ENCODE measurements around the gene MELTF. TPM values are rescaled to one million over a fixed set of nuclear protein-coding genes. Genes with fewer than 3 reads are reported as not detected.

Gene MELTF
- total and polyA plus RNA-seq, 9 of the 15 experiments (the other 6 are each of a cell fraction or from before 2014, with no cell fraction given): 0.35 to 10.5 (median 4.5) TPM

DNA sequence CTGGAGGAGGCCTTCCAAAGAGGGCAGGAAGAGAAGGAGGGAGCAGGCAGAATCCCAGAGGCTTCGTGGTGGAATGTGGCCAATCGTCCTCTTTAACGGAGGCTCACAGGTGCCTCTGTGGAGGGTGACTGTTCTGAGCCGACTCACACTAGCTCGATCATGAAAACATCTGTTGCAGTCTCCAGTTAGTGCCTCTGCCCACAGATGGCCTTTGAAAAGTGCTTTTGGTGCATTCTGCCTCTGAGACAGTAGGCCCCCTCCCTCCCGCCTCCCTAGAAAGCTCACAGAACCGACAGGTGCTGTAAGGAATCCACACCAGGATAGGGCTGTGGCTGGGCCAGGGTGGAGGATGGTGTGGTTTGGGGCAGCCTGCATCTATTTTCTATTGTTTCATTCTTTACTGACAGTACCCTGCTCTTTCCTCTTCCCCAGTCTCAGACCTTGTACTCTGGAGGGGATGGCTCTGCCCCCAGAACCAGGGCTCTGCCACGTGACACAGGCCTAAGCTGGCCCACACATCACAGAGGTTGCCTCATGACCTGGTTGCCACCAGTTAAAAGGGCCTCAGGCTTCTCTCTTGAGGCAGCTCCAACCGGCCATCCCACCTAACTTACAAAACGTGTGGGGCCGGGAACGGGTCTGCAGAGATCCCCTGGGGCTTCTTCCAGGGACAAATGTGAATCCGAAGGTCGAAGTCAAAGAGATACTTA lies 33.8 kb downstream of the MELTF start:
- intact Hi-C loops (cut with micrococcal nuclease): no loop called here
- TF ChIP-seq ATF7 (IDR thresholded peaks at IDR 0.05) (no peak), HLTF (IDR thresholded peaks at IDR 0.05) (no peak)
- Histone ChIP-seq H3K27me3 (ENCODE audit: control insufficient read depth in 2 of 2, insufficient read depth in 2 of 2, low read length in 2 of 2) (no peaks in the 10 kb centered on the region), H2AFZ (ENCODE audit: low read depth, low read length) (no peak overlapping the region), H3K9me1 (ENCODE audit: control insufficient read depth, insufficient read depth, low read length) (no peaks in the 10 kb centered on the region), H3K9ac (ENCODE audit: insufficient read depth in 1 of 2, low read depth in 2 of 2, low read length in 2 of 2) (no peak overlapping the region), H3K4me2 (ENCODE audit: insufficient read depth, low read length) (no peak overlapping the region), H3K27ac (ENCODE audit: extremely low read depth, low read depth, low read length) (no peak overlapping the region), H3K4me3 (no peak overlapping the region), H4K20me1 (replicated peaks; ENCODE audit: control insufficient read depth, insufficient read depth, low read length) (no peaks in the 10 kb centered on the region), H3K36me3 (ENCODE audit: control insufficient read depth, insufficient read depth, low read length) (no peaks in the 10 kb centered on the region), H3K79me2 (ENCODE audit: control insufficient read depth, insufficient read depth, low read length) (no peaks in the 10 kb centered on the region), H3K4me1 (replicated peaks in 1 of 2; ENCODE audit: control insufficient read depth in 2 of 2, insufficient read depth in 2 of 2, low read length in 2 of 2) (peaks cover 0 to 23% of the 10 kb centered on the region in 2 experiments; a peak in 2 of 5 replicates), H3K9me3 (replicated peaks; ENCODE audit: control insufficient read depth, insufficient read depth, low read depth, low read length) (no peaks in the 10 kb centered on the region)
- BruUV-seq (replicated peaks): no TSS peak
- ChIA-PET CTCF (ENCODE audit: low intra/inter-chr PET ratio) (no interaction called here), POLR2A (interaction anchor here (0.6 kb wide), 1 partner anchor 667 kb away, joined by 4 read pairs; no protein-coding TSS in a partner anchor)
- 59% methylated on average over 14 of the region's 14 CpGs for WGBS (ENCODE audit: insufficient coverage, low coverage, missing lambda C conversion rate)
- in situ Hi-C loops (cut with MboI): loop anchor here (25.0 kb wide), 1 partner anchor 516 kb away; no protein-coding TSS in a partner anchor
- no peak for FAIRE-seq
- ATAC-seq: no peak
- no peak for DNase-seq (ENCODE audit: extremely low read depth in 1 of 4, low spot score in 3 of 4)

DNA sequence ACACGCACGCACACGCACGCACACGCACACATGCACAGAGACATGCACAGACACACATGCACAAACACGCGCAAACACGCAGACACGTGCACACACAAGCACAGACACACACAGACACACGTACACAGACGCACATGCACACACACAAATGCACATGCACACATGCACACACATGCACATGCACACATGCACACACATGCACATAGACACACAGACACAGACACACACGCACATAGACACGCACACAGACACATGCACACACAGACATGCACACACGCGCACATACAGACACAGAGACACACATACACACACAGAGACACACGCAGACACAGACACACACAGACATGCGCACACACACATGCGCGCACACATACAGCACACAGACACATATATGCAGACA lies 34.6 kb downstream of the MELTF start:
- WGBS (ENCODE audit: insufficient coverage, low coverage, missing lambda C conversion rate): 92% methylated on average over 19 of the region's 19 CpGs
- intact Hi-C loops (cut with micrococcal nuclease): no loop called here
- Histone ChIP-seq H3K27ac (ENCODE audit: extremely low read depth, low read depth, low read length) (no peak overlapping the region), H3K79me2 (ENCODE audit: control insufficient read depth, insufficient read depth, low read length) (no peaks in the 10 kb centered on the region), H3K9me1 (ENCODE audit: control insufficient read depth, insufficient read depth, low read length) (no peaks in the 10 kb centered on the region), H3K27me3 (ENCODE audit: control insufficient read depth in 2 of 2, insufficient read depth in 2 of 2, low read length in 2 of 2) (no peaks in the 10 kb centered on the region), H3K4me3 (no peak overlapping the region), H3K4me1 (replicated peaks in 1 of 2; ENCODE audit: control insufficient read depth in 2 of 2, insufficient read depth in 2 of 2, low read length in 2 of 2) (peaks cover 0 to 28% of the 10 kb centered on the region in 2 experiments; a peak in 2 of 5 replicates), H3K9me3 (replicated peaks; ENCODE audit: control insufficient read depth, insufficient read depth, low read depth, low read length) (no peaks in the 10 kb centered on the region), H3K36me3 (ENCODE audit: control insufficient read depth, insufficient read depth, low read length) (no peaks in the 10 kb centered on the region), H2AFZ (ENCODE audit: low read depth, low read length) (no peak overlapping the region), H4K20me1 (replicated peaks; ENCODE audit: control insufficient read depth, insufficient read depth, low read length) (no peaks in the 10 kb centered on the region), H3K4me2 (ENCODE audit: insufficient read depth, low read length) (no peak overlapping the region), H3K9ac (ENCODE audit: insufficient read depth in 1 of 2, low read depth in 2 of 2, low read length in 2 of 2) (no peak overlapping the region)
- DNase-seq (ENCODE audit: extremely low read depth in 1 of 4, low spot score in 3 of 4) (no peak), FAIRE-seq (peak; percentile 57), ATAC-seq (no peak)
- BruUV-seq (replicated peaks): no TSS peak
- POLR2A ChIA-PET: no interaction called here
- in situ Hi-C loops (cut with MboI): loop anchor here (25.0 kb wide), 1 partner anchor 517 kb away; no protein-coding TSS in a partner anchor
- TF ChIP-seq NFRKB (IDR thresholded peaks at IDR 0.05; ENCODE audit: low read depth) (peak; percentile 51; the same call in 1 of the 2 replicates), HCFC1 (IDR thresholded peaks at IDR 0.05; ENCODE audit: low read depth, low read length) (no peak), NR4A1 (CRISPR knock-in tag; IDR thresholded peaks at IDR 0.05) (no peak), NR4A1 (tag; IDR thresholded peaks at IDR 0.05) (no peak), CBX8 (IDR thresholded peaks at IDR 0.05; ENCODE audit: borderline replicate concordance, extremely low read depth, low read depth, low read length, poor library complexity, severe bottlenecking) (no peak), PHF20 (IDR thresholded peaks at IDR 0.05; ENCODE audit: partially characterized antibody) (peak; percentile 70), KDM1A (IDR thresholded peaks at IDR 0.05) (peak in 1 of 2 experiments; percentile 74; a peak in 1 of 4 replicates)
- TF ChIP-seq, protein P1, sequence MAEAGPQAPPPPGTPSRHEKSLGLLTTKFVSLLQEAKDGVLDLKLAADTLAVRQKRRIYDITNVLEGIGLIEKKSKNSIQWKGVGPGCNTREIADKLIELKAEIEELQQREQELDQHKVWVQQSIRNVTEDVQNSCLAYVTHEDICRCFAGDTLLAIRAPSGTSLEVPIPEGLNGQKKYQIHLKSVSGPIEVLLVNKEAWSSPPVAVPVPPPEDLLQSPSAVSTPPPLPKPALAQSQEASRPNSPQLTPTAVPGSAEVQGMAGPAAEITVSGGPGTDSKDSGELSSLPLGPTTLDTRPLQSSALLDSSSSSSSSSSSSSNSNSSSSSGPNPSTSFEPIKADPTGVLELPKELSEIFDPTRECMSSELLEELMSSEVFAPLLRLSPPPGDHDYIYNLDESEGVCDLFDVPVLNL (CRISPR knock-in tag; IDR thresholded peaks at IDR 0.05; ENCODE audit: low read depth): 0 out of 2 replicates have a peak, but pooled peaks have one; percentile 39
- TF ChIP-seq, protein P2, sequence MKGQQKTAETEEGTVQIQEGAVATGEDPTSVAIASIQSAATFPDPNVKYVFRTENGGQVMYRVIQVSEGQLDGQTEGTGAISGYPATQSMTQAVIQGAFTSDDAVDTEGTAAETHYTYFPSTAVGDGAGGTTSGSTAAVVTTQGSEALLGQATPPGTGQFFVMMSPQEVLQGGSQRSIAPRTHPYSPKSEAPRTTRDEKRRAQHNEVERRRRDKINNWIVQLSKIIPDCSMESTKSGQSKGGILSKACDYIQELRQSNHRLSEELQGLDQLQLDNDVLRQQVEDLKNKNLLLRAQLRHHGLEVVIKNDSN (CRISPR knock-in tag; IDR thresholded peaks at IDR 0.05): 0 out of 2 replicates have a peak, but pooled peaks have one; percentile 14
- TF ChIP-seq, protein P3, sequence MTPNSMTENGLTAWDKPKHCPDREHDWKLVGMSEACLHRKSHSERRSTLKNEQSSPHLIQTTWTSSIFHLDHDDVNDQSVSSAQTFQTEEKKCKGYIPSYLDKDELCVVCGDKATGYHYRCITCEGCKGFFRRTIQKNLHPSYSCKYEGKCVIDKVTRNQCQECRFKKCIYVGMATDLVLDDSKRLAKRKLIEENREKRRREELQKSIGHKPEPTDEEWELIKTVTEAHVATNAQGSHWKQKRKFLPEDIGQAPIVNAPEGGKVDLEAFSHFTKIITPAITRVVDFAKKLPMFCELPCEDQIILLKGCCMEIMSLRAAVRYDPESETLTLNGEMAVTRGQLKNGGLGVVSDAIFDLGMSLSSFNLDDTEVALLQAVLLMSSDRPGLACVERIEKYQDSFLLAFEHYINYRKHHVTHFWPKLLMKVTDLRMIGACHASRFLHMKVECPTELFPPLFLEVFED (CRISPR knock-in tag; conservative IDR thresholded peaks at IDR 0.05): 0 out of 2 replicates have a peak, but pooled peaks have one; percentile 5
- CTCF ChIA-PET (ENCODE audit: low intra/inter-chr PET ratio): no interaction called here

Data from K562 (cell line).